ENCODE measurements around the gene RAB41.

- no peak for TF ChIP-seq CTCF (conservative IDR thresholded peaks at IDR 0.05; ENCODE audit: low read length)
- TF ChIP-seq EZH2phosphoT487 (IDR thresholded peaks at IDR 0.05; ENCODE audit: borderline replicate concordance, low read depth, low read length), result no peak
These were observed 40.8 kb downstream of the RAB41 start for GRCh38 chrX:70322784-70323183.
